ENCODE data around the gene OAS1.
"Not testable (repeated sequence)": the region's sequence is repeated elsewhere in the genome, so short reads cannot be mapped to it uniquely, and the experiment has no call there.

OAS1 gene

DNA sequence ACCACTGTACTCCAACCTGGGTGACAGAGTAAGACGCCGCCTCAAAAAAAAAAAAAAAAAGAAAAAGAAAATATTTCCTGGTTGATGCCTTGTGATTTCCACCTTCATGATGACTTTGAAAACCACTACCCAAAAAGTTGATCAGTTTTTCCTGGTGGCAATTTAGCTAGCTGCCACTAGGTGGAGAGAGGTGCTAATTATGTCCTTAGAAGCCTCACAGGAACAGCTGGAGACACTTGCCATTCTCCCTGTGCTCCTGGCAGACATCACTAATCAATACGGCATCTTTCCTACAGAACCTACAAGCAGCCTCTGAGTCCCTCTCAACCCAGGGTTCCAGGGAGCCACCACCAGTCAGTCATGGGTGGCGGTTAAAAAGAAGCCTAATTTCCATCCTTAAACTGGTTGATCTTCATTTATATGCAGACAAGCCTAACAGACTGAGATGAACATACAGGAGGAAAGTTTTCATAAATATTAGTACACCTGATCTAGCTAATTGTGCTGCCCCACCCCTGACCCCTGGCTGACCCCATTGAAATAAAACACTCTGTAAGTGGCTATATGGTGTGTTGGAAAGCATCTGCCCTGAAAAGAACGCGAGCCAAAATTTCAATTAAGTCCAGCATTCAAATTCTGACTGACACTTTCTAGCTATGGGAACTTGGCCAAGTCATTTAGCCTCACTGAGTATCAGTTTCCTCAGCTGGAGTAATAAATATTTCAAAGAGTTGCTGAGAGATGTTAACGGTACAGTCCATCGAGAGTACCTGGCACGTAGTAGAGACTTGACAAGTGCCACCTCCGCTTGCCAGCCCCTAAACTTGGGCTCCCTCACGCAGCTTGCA is 6.2 kb upstream of the OAS1 start:
- peak; percentile 60 for DNase-seq

DNA sequence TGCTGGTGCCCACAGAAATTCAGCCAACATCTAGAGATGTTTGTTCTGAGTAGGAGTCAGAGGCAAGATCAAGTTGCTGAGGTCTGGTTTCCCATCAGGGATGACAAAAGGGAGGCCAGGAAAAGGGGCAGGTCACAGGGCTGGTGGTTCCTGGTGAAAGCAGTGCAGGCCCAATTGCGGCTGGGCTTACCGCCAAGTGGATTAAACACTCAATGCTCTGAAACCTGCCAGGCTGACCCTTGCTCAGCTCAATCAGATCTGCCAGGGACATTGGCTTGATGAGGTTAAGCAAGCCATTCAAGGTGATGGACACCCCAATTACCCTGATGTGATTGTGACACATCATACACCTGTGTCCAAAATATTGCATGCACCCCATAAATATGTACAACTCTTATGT is 5.5 kb upstream of the OAS1 start:
- peak; percentile 8 for DNase-seq

DNA sequence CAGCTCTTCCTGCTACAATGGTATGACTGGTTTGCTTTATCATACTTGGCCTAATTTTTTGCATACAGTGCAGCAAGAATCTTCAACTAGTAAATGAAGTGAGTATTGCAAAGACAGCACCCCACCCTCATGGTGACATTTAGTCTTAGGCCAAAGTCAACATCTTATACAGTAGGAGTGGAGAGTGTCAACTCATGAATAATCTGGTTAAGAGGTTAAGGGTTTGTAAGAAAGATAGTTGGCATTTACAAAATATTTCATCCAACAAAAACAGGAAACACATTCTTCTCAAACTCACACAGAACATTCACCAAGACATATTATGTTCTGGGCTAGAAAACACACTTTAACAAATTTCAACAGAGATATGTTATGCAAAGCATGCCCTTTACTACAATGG is 2.2 kb upstream of the OAS1 start:
- no peak for DNase-seq

DNA sequence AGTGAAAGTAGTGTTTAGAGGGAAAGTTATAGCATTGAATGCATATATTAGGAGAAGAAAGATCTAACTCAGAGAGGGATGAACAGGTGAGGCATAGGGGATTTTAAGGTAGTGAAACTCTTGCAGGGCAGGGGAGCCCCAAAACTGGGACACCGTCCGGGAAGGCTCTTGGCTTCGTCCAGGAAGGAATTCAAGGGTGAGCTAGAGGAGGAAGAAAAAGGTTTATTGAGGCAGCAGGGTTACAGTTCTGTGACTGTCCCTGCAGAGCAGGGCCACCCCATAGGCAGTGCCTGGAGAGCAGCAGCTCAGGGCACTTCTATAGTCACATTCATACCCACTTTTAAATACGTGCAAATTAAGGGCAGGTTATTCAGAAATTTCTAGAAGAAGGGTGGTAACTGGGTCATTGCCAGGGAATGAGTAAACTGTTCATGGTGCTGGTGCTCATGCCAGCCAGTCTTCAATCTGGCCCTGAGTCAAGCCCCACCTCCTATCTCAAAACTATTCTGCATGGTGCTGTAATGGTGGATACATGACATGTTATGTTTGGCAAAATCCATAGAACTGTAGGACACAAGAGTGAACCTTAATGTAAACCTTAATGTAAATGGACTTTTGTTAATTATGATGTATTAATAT is 1.2 kb upstream of the OAS1 start:
- DNase-seq, result no peak

DNA sequence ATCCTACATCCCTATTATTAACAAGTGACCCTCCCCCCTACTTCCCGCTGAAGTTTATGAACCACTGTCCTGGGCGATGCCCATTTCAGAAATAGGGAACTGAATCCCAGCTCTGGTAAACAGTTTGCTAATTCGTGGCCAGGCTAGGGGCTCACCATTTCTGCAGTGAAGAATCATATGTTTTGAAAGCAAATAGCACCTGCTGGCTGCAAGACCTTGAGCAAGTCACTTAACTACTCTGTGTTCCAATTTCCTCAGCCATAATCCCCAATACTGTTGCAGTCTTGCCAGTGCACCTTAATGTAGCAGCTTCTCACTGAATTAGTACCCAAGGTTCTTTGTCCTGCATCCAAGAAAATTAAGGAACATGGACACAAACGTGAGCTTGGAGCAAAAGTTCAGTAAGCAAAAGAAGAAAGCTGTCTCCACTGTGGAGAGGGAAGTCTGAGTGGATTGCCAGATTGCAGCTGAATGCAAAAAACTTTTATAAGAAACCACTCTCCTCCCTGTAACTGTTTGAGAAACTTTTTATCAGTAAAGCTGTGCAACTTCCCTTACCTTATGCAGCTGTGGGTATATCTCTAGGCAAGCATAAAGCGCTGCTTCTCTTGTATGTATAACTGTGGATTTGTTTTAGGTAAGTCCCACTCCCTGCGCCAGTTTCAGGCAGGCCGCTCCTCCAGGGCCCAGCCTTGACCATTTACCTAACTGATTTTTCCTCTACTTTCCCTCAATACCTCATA is 824 bp downstream of the OAS1 start:
- no peak for DNase-seq

DNA sequence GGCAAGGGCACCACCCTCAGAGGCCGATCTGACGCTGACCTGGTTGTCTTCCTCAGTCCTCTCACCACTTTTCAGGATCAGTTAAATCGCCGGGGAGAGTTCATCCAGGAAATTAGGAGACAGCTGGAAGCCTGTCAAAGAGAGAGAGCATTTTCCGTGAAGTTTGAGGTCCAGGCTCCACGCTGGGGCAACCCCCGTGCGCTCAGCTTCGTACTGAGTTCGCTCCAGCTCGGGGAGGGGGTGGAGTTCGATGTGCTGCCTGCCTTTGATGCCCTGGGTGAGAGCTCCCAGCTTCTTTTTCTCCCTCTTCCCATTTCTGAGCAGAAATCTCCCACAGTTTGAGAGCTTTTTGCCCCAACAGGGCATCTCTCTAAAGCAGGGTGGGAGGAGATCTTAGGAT is 1.8 kb downstream of the OAS1 start:
- no peak for DNase-seq

DNA sequence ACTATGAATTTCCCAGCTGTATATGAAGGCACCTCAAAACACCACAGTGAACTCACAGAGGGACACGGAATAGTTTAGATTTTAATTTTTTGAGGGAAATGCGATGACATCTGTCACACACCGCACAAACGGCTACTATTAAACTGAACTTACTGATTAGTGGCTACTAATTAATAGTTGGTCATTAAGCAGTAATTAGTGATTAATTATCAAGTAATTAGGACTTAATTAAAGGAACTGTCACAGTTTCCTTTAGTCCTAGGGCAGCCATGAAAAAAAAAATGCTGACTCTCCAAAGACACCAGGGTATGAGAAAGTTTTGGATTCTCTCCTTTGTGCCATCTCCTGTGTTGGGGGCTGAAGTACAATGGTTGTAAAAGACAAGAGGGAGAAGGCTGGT is 2.9 kb downstream of the OAS1 start:
- DNase-seq, result no peak

DNA sequence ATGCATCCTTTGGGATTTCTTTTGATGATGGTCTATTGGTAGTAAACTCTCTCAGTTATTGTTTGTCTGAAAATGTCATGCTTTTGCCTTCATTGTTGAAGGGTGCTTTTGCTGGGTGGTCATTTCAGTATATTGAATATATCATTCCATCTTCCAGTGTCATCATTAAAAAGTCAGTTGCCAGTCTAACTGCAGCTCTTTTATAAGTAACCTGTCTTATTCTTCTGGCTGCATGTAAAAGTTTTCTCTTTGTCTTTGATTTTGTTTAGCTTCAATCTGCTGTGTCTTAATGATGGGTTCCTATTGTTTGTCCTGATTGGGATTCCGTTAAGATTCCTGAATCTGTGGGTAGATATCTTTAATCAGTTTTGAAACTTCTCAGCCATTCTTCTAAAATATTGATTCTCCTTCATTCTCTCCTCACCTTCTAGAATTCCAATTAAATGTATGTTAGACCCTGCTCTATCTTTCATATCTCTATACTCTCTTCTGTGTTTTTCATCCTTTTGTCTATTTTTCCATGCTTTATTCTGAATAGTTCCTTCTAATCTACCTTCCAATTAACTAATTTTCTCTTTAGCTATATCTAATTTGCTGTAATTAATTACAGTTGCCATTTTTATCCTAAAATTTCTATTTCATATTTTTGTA is 6.4 kb downstream of the OAS1 start:
- no peak for DNase-seq

DNA sequence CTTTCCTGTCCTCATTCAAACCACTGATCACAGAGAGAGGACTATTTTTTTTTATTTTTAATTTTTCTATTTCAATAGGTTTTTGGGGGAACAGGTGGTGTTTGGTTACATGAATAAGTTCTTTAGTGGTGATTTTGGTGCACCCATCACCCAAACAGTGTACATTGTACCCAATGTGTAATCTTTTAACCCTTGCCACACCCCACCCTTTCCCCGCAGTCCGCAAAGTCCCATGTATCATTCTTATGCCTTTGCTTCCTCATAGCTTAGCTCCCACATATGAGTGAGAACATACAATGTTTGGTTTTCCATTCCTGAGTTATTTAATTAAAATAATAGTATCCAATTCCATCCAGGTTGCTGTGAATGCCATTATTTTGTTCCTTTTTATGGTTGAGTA is 7.1 kb downstream of the OAS1 start:
- not testable (repeated sequence) for DNase-seq

DNA sequence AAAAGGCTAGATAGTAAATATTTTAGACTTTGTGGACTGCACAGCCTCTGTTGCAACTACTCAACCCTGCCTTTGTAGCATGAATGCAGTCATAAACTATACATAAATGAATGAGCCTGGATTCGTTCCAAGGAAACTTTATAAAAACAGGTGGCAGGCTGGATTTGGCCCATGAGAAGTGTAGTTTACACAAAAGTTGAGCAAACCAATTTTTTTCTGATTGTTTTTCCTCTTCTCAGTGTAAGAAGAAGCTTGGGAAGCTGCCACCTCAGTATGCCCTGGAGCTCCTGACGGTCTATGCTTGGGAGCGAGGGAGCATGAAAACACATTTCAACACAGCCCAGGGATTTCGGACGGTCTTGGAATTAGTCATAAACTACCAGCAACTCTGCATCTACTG is 9.5 kb downstream of the OAS1 start:
- DNase-seq, result no peak

DNA sequence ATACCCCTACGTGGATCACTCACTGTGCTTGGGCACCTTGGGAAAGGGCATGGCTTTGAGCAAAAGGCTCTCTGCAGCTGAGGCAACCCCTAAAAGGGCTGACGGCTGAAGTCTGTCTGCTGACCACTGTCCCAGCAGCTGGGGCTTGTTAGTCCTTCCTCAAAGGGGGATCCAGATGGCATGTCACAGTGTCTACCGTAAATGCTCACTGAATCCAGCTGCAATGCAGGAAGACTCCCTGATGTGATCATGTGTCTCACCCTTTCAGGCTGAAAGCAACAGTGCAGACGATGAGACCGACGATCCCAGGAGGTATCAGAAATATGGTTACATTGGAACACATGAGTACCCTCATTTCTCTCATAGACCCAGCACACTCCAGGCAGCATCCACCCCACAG is 12.4 kb downstream of the OAS1 start:
- DNase-seq, result no peak

DNA sequence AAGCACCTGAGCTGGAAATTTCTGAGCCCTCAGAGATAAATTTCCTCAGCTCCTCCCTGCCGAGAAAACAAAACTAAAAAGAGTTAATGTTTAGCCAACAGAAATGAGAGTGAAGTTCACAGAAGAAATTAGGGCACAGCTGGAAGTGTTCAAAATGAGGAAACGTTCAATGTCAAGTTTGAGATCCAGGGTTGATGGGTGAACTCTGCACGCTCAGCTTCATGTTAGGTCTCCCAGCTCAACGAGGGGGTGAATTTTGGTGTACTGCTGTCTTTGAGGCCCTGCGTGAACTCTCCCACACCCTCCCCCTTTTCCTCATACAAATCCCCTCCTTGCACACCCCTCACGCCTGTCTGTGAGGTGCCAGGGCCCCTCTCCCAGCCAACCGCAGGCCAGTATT is 18.2 kb downstream of the OAS1 start:
- DNase-seq, result no peak

DNA sequence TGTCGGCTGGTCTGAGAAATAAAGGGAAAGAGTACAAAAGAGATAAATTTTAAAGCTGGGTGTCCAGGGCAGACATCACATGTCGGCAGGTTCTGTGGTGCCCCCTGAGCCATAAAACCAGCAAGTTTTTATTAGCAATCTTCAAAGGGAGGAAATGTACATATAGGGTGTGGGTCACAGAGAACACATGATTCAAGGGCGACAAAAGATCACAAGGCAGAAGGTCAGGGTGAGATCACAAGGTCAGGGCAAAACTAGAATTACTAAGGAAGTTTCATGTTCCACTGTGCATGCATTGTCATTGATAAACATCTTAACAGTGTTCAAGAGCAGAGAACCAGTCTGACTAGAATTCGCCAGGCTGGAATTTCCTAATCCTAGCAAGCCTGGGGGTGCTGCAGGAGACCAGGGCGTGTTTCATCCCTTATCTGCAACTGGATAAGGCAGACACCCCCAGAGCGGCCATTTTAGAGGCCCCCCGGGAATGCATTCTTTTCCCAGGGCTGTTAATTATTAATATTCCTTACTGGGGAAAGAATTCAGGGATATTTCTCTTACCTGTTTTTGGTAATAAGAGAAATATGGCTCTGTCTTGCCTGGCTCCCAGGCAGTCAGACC is 19.8 kb downstream of the OAS1 start:
- not testable (repeated sequence) for DNase-seq

DNA sequence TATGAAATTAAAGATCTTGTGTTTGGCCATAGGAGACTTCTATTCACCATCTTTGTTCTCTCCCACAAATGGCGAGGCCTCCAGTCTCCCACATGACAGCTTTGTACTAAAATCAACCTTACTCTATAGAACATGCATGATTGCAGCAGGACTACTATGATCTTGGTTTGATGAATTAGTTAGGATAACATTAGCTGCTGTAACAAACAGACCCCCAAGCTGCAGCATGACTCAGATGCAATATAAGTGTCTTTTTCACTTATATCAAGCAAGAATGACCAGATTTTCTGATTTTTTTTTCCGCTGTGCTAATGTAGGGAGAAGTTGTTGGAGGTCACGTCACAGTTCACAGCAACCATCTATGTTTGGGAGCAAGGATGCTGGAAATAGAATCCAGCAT is 20.7 kb downstream of the OAS1 start:
- DNase-seq, result no peak

DNA sequence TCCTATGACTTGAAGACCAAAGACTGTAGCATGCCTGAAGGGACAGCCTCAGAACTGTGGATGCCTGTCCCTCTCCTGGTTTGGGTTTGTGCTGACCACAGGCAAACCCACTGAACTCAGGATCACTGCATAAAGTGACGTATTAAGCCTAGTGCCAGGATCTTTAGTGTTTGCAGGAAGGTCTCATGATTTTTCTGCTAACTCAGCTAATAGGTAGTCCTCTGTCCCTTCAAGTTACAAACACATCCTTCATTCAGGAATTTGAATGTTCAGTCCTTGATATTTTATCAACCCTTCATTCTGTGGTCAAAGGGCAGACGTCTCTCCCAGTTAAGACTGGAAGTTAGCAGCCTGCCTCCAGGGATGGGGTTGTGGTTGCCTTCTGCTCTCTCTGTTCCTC is 21.2 kb downstream of the OAS1 start:
- no peak for DNase-seq

DNA sequence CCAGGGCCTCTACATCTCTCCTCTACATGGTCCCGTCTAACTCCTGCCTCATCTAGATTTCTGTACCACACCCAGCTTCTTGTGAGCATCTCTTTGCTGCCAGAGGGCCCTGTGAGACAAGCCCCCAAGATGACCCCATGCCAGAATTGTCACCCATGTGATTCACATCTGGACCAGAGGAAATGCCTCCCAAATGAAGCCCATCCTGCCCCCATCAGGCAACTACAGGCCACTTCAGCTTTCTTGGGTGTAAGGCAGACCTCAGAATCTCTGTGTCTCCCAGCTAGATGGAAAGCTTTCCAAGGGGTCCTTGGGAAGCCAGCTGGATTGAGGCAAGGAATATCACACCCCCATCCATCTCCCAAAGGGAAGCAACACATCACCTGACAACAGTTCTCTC is 22.2 kb downstream of the OAS1 start:
- no peak for DNase-seq

DNA sequence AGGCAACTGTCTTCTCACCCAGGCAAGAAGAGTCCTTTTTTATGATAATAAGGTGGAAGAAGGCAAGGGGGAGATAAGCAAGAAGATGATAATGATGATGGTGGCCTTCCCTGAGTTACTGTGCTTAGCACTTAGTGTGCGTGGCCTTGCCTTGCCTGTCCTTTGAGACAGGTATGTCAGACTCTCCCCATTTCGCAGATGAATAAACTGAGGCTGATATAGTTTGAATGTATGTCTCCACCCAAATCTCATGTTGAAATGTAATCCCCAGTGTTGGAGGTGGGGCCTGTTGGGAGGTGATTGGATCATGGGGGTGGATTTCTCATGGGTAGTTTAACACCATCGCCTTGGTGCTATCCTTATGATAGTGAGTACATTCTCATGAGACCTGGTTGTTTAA is 23.0 kb downstream of the OAS1 start:
- no peak for DNase-seq

DNA sequence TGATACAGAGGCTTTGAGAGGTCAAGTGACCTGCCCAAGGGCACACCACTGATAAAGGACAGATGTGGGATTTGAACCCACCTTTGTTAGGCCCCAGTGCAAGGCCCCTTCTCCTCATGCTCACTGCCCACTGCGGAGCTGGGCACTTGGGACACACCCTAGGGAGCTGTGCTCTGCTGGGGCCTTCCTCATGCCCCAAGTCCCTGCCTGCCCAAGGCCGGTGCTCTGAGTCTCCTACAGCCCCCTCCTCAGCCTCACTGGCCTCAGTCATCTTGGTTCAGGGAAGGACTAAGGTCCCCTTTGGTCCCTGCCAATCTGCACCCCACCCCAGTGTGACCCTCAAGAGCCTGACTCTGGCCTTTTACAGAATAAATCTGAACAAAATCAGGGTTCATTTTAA is 23.6 kb downstream of the OAS1 start:
- no peak for DNase-seq

DNA sequence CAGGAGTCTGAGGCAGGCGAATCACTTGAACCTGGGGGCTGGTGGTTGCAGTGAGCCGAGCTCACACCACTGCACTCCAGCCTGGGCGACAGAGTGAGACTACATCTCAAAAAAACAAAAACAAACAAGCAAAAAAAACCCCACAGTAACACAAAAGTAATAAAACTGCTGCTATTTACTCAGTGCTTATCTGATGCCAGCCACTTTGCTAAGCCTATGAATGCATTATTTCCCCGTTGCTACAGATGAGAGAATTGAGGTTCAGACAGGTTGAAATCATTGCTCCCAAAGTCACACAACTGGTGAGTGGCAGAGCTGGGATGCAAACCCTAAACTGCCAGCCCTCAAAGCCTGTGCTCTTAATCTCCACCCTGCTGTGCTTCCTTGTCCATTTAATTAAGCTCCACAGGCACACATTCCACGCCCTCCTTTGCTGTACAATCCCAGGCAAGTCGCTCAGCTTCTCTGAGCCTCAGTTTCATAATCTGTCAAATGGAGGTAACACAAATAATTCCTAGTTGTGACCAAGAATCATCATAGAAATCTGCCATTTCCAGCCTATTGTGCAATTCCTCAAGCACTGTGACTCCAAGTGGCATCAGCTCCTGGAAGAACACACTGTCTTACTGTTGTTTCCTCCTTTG is 25.8 kb downstream of the OAS1 start:
- DNase-seq, result no peak

DNA sequence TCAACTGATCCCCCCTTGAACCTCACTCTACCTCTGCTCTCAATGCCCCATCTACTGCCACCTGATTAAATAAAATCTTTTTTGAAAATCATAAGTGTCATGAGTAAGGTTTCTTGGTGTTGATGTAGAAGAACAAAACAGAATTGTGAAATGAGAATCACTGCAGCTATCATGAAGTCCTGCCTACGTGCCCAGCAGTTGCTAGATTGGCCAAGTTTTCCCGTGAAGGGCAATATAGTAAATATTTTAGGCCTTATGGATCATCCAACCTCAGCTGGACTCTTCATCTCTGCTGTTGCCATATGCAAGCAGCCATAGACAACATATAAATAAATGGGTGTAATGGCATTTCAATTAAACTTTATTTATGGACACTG is 26.4 kb downstream of the OAS1 start:
- DNase-seq, result no peak

DNA sequence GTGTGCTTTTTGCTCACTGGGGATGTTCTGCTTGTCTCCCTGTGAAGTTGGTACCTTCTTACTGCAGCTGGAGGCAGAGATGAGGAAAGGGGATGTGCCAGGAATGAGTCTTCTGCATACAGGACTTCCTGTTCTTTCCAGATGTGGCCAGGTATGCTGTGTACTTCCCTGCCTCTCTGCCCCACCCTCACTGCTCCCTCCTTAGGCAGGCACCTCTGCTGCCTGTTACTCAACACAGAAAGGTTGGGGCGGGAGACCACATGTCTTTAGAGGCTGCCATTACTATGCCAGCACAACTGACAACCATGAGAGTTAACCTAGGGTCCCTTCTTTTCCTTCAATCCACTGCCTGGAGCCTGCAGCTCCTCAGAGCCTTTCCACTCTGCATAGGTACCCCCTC is 29.5 kb downstream of the OAS1 start:
- DNase-seq, result no peak

DNA sequence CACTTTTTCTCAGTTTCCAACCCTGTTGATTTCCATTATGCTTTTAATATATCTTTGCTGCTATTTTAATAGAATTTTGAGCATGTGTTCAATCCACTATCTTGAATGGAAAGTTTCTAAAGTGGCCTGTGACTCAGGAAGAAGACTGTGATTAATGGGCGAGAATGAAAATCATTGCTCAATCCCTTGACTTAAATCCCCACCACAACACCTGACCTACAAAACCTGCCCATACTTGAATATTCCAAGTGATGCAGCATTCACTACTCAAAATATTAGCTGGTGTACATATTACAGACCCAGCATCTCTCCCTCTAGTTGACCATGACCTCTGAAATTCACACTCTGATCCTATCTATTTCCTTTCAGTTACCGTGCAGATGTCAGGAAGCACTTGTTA is 30.2 kb downstream of the OAS1 start:
- no peak for DNase-seq
